Neural cell (in vitro differentiated cells): ENCODE measurements around the gene SMARCA5. TPM values are rescaled to one million over a fixed set of nuclear protein-coding genes. Genes with fewer than 3 reads are reported as not detected.

Source experiments
- H2AFZ ChIP-seq: fragments of 200-600, 300-800 bp; sonication (generic), shearing (Covaris generic); 2 replicates; pipeline ENCODE4 v1.6.0; 2014; ENCODE audit warnings: low read depth, mild to moderate bottlenecking, antibody characterized with exemption, low read length, moderate library complexity
- H3F3A ChIP-seq: fragments of 200-600 bp; shearing (Covaris generic); 2 replicates; pipeline ENCODE4 v1.6.1; 2016; ENCODE audit warnings: mild to moderate bottlenecking, moderate library complexity, mixed read lengths, antibody characterized with exemption, low read length; ENCODE audit not compliant: insufficient read depth, poor library complexity, severe bottlenecking
- H3K27ac ChIP-seq: fragments of 200-600, 300-800 bp; sonication (generic), shearing (Covaris generic); 2 replicates; pipeline ENCODE4 v1.5.1; 2014; ENCODE audit warnings: mild to moderate bottlenecking, low read length, moderate library complexity
- H3K27me3 ChIP-seq: fragments of 300-800, 200-600 bp; sonication (generic), shearing (Covaris generic); 2 replicates; pipeline ENCODE4 v1.6.0; 2014; ENCODE audit warnings: mild to moderate bottlenecking, low read depth, low read length, moderate library complexity; ENCODE audit not compliant: insufficient read depth
- H3K36me3 ChIP-seq: fragments of 300-800, 200-600 bp; sonication (generic), shearing (Covaris generic); 2 replicates; pipeline ENCODE4 v1.5.1; 2014; ENCODE audit warnings: mild to moderate bottlenecking, antibody characterized with exemption, low read length, moderate library complexity; ENCODE audit not compliant: insufficient read depth
- H3K4me2 ChIP-seq: fragments of 300-800, 200-600 bp; sonication (generic), shearing (Covaris generic); 2 replicates; pipeline ENCODE4 v1.6.0; 2014; ENCODE audit warnings: mild to moderate bottlenecking, low read length
- H3K4me3 ChIP-seq: fragments of 300-800, 200-600 bp; sonication (generic), shearing (Covaris generic); 2 replicates; pipeline ENCODE4 v1.5.1; 2014; ENCODE audit warnings: mild to moderate bottlenecking, low read length, moderate library complexity
- H3K79me2 ChIP-seq: fragments of 200-600 bp; shearing (Covaris generic); replicated peaks from 2 replicates; pipeline ENCODE4 v1.6.0; 2014; ENCODE audit warnings: mild to moderate bottlenecking, low read length, moderate library complexity; ENCODE audit not compliant: insufficient read depth
- H3K9ac ChIP-seq: fragments of 300-800, 200-600 bp; sonication (generic), shearing (Covaris generic); 2 replicates; pipeline ENCODE4 v1.6.1; 2016; ENCODE audit warnings: mild to moderate bottlenecking, low read length, mixed read lengths
- H3K9me2 ChIP-seq: fragments of 200-600 bp; shearing (Covaris generic); 2 replicates; pipeline ENCODE4 v1.6.1; 2016; ENCODE audit warnings: mild to moderate bottlenecking, low read length, mixed read lengths; ENCODE audit not compliant: insufficient read depth
- H3K9me3 ChIP-seq: fragments of 200-600, 300-800 bp; sonication (generic), shearing (Covaris generic); 2 replicates; pipeline ENCODE4 v1.6.1; 2016; ENCODE audit warnings: mild to moderate bottlenecking, mixed run types, low read length, moderate library complexity, mixed read lengths
- H4K20me1 ChIP-seq: fragments of 200-600 bp; shearing (Covaris generic); 2 replicates; pipeline ENCODE4 v1.6.1; 2016; ENCODE audit warnings: mild to moderate bottlenecking, mixed run types; ENCODE audit not compliant: insufficient read depth
- CTCF ChIP-seq: fragments of 450-650 bp; IDR thresholded peaks from 2 replicates; pipeline ENCODE4 v1.5.1; 2014; ENCODE audit warnings: antibody characterized with exemption, mild to moderate bottlenecking, moderate library complexity; ENCODE audit not compliant: poor library complexity, severe bottlenecking
- EP300 ChIP-seq: fragments of 450-650 bp; conservative IDR thresholded peaks from 2 replicates; pipeline ENCODE4 v1.6.1; 2014; ENCODE audit warnings: antibody characterized with exemption, mild to moderate bottlenecking, moderate library complexity; ENCODE audit not compliant: poor library complexity, severe bottlenecking
- EZH2 ChIP-seq: fragments of 200-600, 300-800 bp; shearing (Covaris generic), sonication (generic); IDR thresholded peaks from 2 replicates; pipeline ENCODE4 v1.6.1; 2014; ENCODE audit warnings: antibody characterized with exemption, low read length, borderline replicate concordance, mild to moderate bottlenecking; ENCODE audit not compliant: insufficient read depth, poor library complexity, severe bottlenecking
- MXI1 ChIP-seq: fragments of 450-650 bp; conservative IDR thresholded peaks from 2 replicates; pipeline ENCODE4 v1.6.1; 2014; ENCODE audit warnings: antibody characterized with exemption, mild to moderate bottlenecking; ENCODE audit not compliant: poor library complexity, severe bottlenecking
- POLR2AphosphoS5 ChIP-seq: IDR thresholded peaks from 2 replicates; pipeline ENCODE4 v1.6.1; 2012
- RAD21 ChIP-seq: fragments of 450-650 bp; conservative IDR thresholded peaks from 2 replicates; pipeline ENCODE4 v1.6.1; 2014; ENCODE audit warnings: antibody characterized with exemption, mild to moderate bottlenecking, moderate library complexity
- REST ChIP-seq: IDR thresholded peaks from 2 replicates; pipeline ENCODE4 v1.6.1; 2012; ENCODE audit warnings: borderline replicate concordance
- SMC3 ChIP-seq: fragments of 450-650 bp; conservative IDR thresholded peaks from 2 replicates; pipeline ENCODE4 v1.6.1; 2014; ENCODE audit warnings: antibody characterized with exemption, mild to moderate bottlenecking, moderate library complexity; ENCODE audit not compliant: poor library complexity
- TAF1 ChIP-seq: IDR thresholded peaks from 2 replicates; pipeline ENCODE4 v1.6.1; 2012; ENCODE audit warnings: low read depth
- polyA plus RNA-seq: library from polyadenylated mRNA; depleted of rRNA; stranded (reverse); fragments of >200 nt; gene quantifications from 2 replicates; pipeline ENCODE4 v1.2.3, GENCODE V29; 2014

The SMARCA5 gene
- polyA plus RNA-seq, 1 donor from 2014 or later = 49.2 TPM

- H3K9me2 ChIP-seq = no peaks in the 10 kb centered on the region
- H4K20me1 ChIP-seq = peaks cover 2% of the 10 kb centered on the region
- H3K4me3 ChIP-seq = no peak overlapping the region
- no peak overlapping the region for H2AFZ ChIP-seq
- H3K27me3 ChIP-seq = no peaks in the 10 kb centered on the region
- peaks cover 8% of the 10 kb centered on the region for H3K36me3 ChIP-seq
- no peaks in the 10 kb centered on the region for H3K9me3 ChIP-seq
- H3K27ac ChIP-seq = no peak overlapping the region
- H3K9ac ChIP-seq = no peak overlapping the region
- H3K79me2 ChIP-seq = peaks cover 10% of the 10 kb centered on the region
- no peak overlapping the region for H3K4me2 ChIP-seq
- no peaks in the 10 kb centered on the region for H3F3A ChIP-seq
- no peak for TF ChIP-seq REST
- peak; percentile 14 for TF ChIP-seq SMC3
- TF ChIP-seq TAF1 = no peak
- no peak for TF ChIP-seq POLR2AphosphoS5
- TF ChIP-seq EP300 = no peak
- TF ChIP-seq RAD21 = peak; percentile 3
- TF ChIP-seq CTCF = peak; percentile 25
- TF ChIP-seq EZH2 = no peak
Measured at GRCh38 chr4:143531788-143532491, 18.4 kb downstream of the SMARCA5 start.

GRCh38 chr4:143538979-143539669 lies 25.6 kb downstream of the SMARCA5 start:
- Histone ChIP-seq H3K4me2 (no peak overlapping the region), H3K27me3 (no peaks in the 10 kb centered on the region), H3K4me3 (no peak overlapping the region), H3K79me2 (no peaks in the 10 kb centered on the region), H3F3A (no peaks in the 10 kb centered on the region), H3K9me2 (no peaks in the 10 kb centered on the region), H3K27ac (no peak overlapping the region), H3K9me3 (no peaks in the 10 kb centered on the region), H2AFZ (no peak overlapping the region), H3K9ac (no peak overlapping the region), H4K20me1 (no peaks in the 10 kb centered on the region), H3K36me3 (peaks cover 28% of the 10 kb centered on the region)
- no peak for TF ChIP-seq POLR2AphosphoS5
- no peak for TF ChIP-seq MXI1
